ENCODE results near the gene CAMKMT.

CAMKMT gene

DNA sequence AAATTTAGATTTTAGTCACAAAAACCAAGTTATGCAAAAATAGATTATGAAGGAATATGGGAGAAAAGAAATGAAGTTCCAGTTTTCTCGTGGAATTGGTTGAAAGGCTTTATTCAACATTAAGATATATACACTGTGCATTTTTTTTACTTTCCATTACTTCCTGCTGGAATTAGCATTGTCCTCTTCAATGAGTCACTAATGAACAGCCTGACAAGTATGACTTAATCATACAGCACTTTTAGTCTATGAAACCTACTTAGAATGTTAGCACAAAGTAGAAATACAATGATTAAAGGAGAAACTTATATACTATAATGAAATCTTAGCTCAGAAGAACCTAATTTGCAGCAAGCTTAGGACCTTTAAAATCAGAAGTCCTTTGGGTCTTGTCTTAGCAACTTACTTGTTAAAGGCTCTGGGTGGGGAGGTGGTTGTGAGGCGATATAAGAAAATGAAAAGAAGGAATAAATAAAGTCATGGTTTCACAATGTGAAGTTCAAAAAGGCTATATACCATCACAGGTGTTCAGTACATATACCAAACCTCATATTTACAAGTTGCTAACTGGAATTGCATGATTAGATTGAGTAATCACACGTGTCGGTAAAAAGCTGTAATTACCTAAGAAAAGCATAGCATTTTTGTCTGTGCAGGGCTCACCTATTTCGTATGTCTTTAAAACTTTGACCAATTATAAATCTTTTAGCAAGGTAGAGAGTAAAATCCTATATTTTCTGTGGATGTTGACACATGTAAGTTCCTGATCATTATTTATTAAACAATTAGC lies 236.8 kb downstream of the CAMKMT start:
- DNase-seq (ENCODE audit: low read depth) = no peak

DNA sequence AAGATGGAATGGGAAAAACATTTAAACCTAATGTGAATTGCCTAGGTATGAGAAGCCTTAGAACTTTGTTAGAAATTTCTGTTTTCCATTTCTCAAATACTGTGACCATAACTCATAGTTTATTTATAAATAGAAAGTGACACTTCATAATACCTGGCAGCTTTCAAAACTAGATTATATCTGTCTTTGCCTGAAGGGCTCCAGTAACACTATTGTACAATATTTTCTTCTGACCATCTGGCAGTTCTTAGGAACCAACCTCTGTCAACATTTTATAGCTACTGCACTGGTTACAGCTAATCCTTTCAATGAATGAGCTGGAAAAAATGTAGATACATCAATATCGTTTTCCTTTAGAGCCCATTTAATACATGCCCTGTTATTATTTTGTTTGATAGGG lies 237.4 kb downstream of the CAMKMT start:
- no peak for DNase-seq (ENCODE audit: low read depth)

DNA sequence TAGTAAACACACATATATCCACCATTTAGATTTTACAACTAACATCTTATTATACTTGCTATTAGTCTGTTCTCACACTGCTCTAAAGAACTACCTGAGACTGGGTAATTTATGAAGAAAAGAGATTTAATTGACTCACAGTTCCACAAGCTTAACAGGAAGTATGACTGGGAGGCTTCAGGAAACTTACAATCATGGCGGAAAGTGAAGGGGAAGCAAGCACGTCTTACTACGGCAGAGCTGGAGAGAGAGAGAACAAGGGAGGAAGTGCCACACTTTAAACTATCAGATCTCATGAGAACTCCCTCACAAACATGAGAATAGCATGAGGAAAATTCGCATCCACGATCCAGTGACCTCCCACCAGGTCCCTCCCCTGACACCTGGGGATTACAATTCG lies 240.7 kb downstream of the CAMKMT start:
- no peak for DNase-seq (ENCODE audit: low read depth)

GRCh38 chr2:44605511-44605910 lies 243.8 kb downstream of the CAMKMT start:
- no peak for DNase-seq (ENCODE audit: low read depth)

DNA sequence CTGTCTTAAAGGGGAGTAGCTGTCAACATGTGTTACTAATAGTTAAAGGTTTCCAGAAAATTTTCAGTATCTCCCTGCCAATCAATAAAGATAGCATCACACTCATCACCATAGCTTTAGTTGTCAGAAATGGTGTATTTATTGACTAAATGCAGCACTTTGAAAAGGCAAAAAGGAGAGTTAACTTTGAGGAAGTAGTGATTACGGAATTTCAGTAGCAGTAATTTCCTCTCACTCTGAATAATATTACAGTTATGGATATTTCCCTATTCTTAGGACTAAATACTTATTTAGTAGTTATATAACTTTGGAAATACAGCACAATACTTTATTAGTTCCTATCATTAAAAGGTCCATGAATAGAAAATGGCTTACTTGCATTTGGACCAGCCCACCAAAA lies 250.5 kb downstream of the CAMKMT start:
- DNase-seq (ENCODE audit: low read depth) = no peak

GRCh38 chr2:44614940-44615339 lies 253.2 kb downstream of the CAMKMT start:
- no peak for DNase-seq (ENCODE audit: low read depth)

- no peak for DNase-seq (ENCODE audit: low read depth)
These were observed 254.3 kb downstream of the CAMKMT start for GRCh38 chr2:44615950-44616518.

- DNase-seq (ENCODE audit: low read depth) = no peak
These were observed 255.0 kb downstream of the CAMKMT start for GRCh38 chr2:44616667-44617155.

GRCh38 chr2:44618251-44619023 lies 256.7 kb downstream of the CAMKMT start:
- DNase-seq (ENCODE audit: low read depth) = no peak

GRCh38 chr2:44620189-44620990 lies 258.6 kb downstream of the CAMKMT start:
- DNase-seq (ENCODE audit: low read depth) = no peak

DNA sequence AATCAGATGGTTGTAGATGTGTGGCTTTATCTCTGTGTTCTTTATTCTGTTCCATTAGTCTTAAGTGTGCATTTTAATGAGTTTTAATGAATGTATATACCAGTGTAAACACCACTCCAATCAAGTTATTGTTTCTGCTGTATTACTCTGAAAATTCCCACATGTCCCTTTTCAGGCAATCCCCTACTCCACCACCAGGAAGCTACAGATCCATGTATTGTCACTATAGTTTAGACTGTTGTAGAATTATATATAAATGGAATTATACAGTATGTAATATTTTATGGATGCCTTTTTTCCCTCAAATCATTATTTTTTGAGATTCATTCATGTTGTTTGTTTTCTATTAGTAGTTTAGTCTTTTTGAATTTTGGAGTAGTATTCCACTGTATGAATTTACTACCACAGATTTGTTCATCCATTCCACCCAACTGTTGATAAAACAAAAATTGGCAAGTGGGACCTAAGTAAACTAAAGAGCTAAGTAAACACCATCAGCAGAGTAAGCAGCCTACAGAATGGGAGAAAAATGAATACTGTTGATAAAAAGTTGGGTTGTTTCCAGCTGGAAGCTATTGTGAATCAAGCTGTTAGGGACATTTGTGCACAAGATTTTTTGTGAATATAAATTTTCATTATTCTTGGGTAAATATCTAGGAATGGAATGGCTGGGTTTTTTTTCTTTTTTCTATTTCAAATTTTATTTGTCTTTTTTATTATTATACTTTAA lies 262.0 kb downstream of the CAMKMT start:
- DNase-seq (ENCODE audit: low read depth) = no peak

GRCh38 chr2:44628297-44628696 lies 266.6 kb downstream of the CAMKMT start:
- DNase-seq (ENCODE audit: low read depth) = no peak

DNA sequence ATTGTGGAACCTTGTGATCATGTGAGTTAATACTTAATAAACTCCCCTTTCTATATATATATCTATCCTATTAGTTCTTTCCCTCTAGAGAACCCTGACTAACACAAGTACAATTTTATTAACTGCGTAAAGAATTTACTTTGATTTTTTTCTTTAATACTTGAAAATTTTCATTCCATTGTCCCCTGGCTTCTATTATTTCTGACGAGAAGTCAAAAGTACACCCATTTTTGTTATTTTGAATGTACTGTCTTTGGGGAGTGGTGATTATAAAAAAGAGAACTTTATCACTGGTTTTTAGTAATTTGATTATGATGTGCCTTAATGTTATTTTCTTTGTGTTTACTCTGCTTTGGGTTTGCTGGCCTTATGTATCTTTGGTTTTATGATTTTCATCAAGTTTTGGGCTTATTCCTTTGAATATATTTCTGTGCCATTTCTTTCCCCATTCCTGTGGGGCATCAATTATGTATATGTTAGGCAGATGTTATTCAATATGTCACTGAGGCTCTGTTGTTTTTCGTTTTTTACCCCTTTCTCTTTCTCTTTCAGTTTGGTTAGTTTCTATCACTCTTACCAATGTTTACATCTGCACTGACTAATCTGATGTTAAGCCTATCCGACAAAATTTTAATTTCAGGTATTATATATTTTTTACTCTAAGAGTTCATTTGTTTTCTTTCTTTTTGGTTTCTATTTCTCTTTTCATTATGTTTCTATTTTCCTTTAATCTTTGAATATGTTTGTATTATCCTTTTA lies 271.4 kb downstream of the CAMKMT start:
- no peak for DNase-seq (ENCODE audit: low read depth)

- DNase-seq (ENCODE audit: low read depth) = no peak
These were observed 274.0 kb downstream of the CAMKMT start for GRCh38 chr2:44635725-44636124.

DNA sequence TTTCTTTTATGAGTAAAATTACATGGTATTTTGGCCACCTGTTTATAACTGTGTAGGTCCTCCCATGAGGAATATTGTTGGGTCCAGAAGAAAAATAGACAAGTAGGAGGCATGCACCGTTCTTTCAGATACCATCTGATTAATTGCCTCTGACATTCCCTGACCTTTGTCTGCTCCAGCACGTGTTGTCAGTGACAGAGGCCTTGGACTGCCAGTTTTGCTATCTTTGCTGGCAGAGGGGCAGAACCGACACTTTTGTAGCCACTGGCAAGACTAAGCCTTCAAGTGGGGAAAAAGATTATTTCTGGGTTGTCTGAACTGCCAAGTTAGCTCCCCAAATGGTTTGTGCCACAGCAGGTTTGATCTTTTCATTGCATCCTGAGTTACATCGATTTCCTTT lies 276.9 kb downstream of the CAMKMT start:
- DNase-seq (ENCODE audit: low read depth) = no peak

DNA sequence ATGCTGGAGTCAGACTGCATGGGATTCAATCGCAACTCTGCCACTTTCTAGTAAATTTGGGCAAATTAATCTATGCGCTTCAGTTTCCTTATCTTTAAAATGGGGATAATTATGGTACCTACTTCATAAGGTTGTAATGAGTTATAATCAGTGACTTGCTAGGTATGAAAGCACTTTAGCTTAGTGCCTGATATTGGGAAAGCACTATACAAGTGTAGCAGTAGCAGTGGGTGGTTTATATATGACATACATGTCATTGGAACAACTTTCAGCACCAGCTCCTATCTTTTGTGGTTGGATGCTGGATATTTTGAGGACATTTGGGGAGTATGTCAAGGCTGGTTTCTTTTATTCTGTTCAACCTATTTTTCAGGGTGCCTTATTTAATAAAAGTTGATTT lies 277.7 kb downstream of the CAMKMT start:
- no peak for DNase-seq (ENCODE audit: low read depth)

DNA sequence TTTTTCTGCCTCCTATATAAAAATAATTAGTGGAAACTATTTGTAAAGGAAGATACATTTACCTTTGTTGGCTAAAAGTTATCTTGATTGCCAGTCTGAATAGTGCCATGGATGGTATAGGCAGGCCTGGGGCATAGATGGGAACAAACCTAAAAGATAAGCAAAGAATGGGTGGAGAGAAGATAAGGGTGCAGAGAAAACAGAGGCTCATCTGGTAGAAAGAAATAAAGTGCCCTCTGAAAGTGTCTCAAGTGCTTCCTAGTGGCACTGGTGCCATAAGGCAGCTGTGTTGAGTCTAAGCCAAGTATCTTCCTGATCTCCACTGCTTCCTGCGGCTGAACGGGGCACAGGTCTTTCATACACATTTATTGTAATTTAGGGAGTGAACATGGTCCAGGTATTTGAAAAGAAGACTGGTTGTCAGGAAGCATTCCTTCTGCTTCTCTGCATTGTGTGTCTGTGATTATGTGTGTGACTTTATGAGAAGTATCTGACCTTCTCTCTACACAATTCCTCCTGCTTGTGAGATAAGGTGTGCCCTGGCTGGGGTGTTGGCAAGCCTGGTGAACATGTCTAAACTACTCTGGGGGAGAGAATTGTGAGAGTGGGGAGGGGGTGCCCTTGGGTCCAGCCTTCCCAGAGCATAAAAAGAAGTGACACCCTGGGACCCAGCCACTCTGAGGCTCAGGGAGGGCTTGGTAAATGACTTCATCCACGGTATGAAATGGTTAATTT lies 280.5 kb downstream of the CAMKMT start:
- DNase-seq (ENCODE audit: low read depth) = no peak

- no peak for DNase-seq (ENCODE audit: low read depth)
These were observed 284.2 kb downstream of the CAMKMT start for GRCh38 chr2:44645937-44646336.

DNA sequence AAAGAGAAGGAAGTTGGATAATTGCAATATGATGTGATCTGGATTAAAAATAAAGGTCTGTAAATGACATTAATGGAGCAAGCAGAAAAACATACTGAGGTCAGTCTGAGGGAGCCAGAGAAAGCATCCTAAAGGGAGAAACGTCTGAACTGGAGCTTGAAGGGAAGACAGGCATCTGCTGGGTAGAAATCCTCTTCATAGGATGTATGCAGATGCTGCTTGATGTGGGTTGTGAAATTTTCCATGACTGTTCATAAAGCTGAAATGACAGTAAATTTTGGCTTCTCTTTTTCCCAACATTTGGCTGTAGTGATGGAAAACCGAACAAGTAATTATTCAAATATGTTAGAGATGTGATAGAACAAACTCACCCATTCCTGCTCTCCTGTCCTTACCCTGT lies 287.6 kb downstream of the CAMKMT start:
- DNase-seq (ENCODE audit: low read depth) = no peak

DNA sequence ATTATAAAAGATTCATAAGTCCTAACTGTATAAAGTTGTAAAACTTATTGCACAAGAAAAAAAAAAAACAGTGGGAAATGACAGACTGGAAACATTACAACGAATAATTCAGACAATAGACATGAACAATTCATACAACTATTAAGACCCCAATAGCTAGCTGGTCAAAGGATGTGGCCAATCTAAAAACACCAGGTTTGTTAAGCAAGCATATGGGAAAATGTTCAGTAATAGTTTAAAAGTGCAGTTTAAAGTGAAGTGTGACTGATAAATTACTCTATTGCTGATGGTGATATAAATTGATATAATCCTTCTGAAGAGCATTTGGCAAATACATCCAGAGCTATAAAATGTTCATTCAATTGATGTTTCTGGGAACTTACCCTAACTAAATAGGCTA lies 289.0 kb downstream of the CAMKMT start:
- no peak for DNase-seq (ENCODE audit: low read depth)

All from activated T-helper 1 cell treated with Interleukin-2 at 50 U/mL for 16 hours (primary cell).